ENCODE measurements around the gene GLT8D2. TPM values are rescaled to one million over a fixed set of nuclear protein-coding genes. Genes with fewer than 3 reads are reported as not detected.

The GLT8D2 gene
- total RNA-seq, 1 experiment from 2014 or later: not detected

GRCh38 chr12:103978384-103978982 is 71.5 kb downstream of the GLT8D2 start:
- H3K4me1 ChIP-seq (ENCODE audit: insufficient read depth, low read length, poor library complexity, severe bottlenecking): peaks cover 8% of the 10 kb centered on the region
- ChIA-PET CTCF (no interaction called here), POLR2A (ENCODE audit: low non-redundant PET) (no interaction called here)
- TF ChIP-seq CTCF (conservative IDR thresholded peaks at IDR 0.05; ENCODE audit: low read depth, low read length) (no peak), EZH2 (IDR thresholded peaks at IDR 0.05; ENCODE audit: borderline replicate concordance, low read depth, low read length, poor library complexity, severe bottlenecking) (no peak)
- H3K27ac ChIP-seq (ENCODE audit: low read depth, low read length, poor library complexity, severe bottlenecking): no peak overlapping the region
- BruUV-seq (replicated peaks): no TSS peak
- H3K4me3 ChIP-seq (ENCODE audit: low read depth, low read length, poor library complexity, severe bottlenecking): no peak overlapping the region
- no peaks in the 10 kb centered on the region for H3K27me3 ChIP-seq (replicated peaks; ENCODE audit: insufficient read depth, low read depth, low read length, poor library complexity)
- H3K36me3 ChIP-seq (ENCODE audit: insufficient read depth, low read length, poor library complexity, severe bottlenecking): peaks cover 47% of the 10 kb centered on the region
- intact Hi-C loops (cut with micrococcal nuclease; ENCODE audit: unreplicated experiment): no loop called here
- DNase-seq (ENCODE audit: low spot score): no peak
- H3K9me3 ChIP-seq (ENCODE audit: low read depth, low read length, poor library complexity, severe bottlenecking): no peaks in the 10 kb centered on the region

- BruUV-seq (replicated peaks): no TSS peak
Observed at GRCh38 chr12:103975368-103975767, 74.6 kb downstream of the GLT8D2 start.

GRCh38 chr12:103973909-103974308 is 76.1 kb downstream of the GLT8D2 start:
- H3K9me3 ChIP-seq (ENCODE audit: low read depth, low read length, poor library complexity, severe bottlenecking): no peaks in the 10 kb centered on the region
- DNase-seq (ENCODE audit: low spot score): peak; percentile 42
- POLR2A ChIA-PET (ENCODE audit: low non-redundant PET): no interaction called here
- H3K27me3 ChIP-seq (replicated peaks; ENCODE audit: insufficient read depth, low read depth, low read length, poor library complexity): no peaks in the 10 kb centered on the region
- CTCF ChIA-PET: no interaction called here
- intact Hi-C loops (cut with micrococcal nuclease; ENCODE audit: unreplicated experiment): no loop called here
- BruUV-seq (replicated peaks): no TSS peak
- H3K4me1 ChIP-seq (ENCODE audit: insufficient read depth, low read length, poor library complexity, severe bottlenecking): peaks cover 8% of the 10 kb centered on the region
- H3K4me3 ChIP-seq (ENCODE audit: low read depth, low read length, poor library complexity, severe bottlenecking): no peak overlapping the region
- peak overlapping the region; percentile 24 for H3K27ac ChIP-seq (ENCODE audit: low read depth, low read length, poor library complexity, severe bottlenecking)
- peaks cover 9% of the 10 kb centered on the region for H3K36me3 ChIP-seq (ENCODE audit: insufficient read depth, low read length, poor library complexity, severe bottlenecking)
- TF ChIP-seq CTCF (conservative IDR thresholded peaks at IDR 0.05; ENCODE audit: low read depth, low read length) (no peak), EZH2 (IDR thresholded peaks at IDR 0.05; ENCODE audit: borderline replicate concordance, low read depth, low read length, poor library complexity, severe bottlenecking) (no peak)

More at GRCh38 chr12:103975368-103975767, 74.6 kb downstream of the GLT8D2 start:
- TF ChIP-seq EZH2 (IDR thresholded peaks at IDR 0.05; ENCODE audit: borderline replicate concordance, low read depth, low read length, poor library complexity, severe bottlenecking) (no peak), CTCF (conservative IDR thresholded peaks at IDR 0.05; ENCODE audit: low read depth, low read length) (no peak)
- ChIA-PET POLR2A (ENCODE audit: low non-redundant PET) (no interaction called here), CTCF (interaction anchor here (0.5 kb wide), 1 partner anchor 11 kb away, joined by 5 read pairs; no protein-coding TSS in a partner anchor)
- H3K27me3 ChIP-seq (replicated peaks; ENCODE audit: insufficient read depth, low read depth, low read length, poor library complexity): no peaks in the 10 kb centered on the region
- peaks cover 17% of the 10 kb centered on the region for H3K36me3 ChIP-seq (ENCODE audit: insufficient read depth, low read length, poor library complexity, severe bottlenecking)
- no peak overlapping the region for H3K4me3 ChIP-seq (ENCODE audit: low read depth, low read length, poor library complexity, severe bottlenecking)
- no peaks in the 10 kb centered on the region for H3K9me3 ChIP-seq (ENCODE audit: low read depth, low read length, poor library complexity, severe bottlenecking)
- no peak overlapping the region for H3K27ac ChIP-seq (ENCODE audit: low read depth, low read length, poor library complexity, severe bottlenecking)
- intact Hi-C loops (cut with micrococcal nuclease; ENCODE audit: unreplicated experiment): no loop called here
- no peak for DNase-seq (ENCODE audit: low spot score)
- H3K4me1 ChIP-seq (ENCODE audit: insufficient read depth, low read length, poor library complexity, severe bottlenecking): peaks cover 8% of the 10 kb centered on the region

Data from A673 (cell line).